Urinary bladder (tissue), 4 donors: ENCODE results near the gene LHPP. TPM values are rescaled to one million over a fixed set of nuclear protein-coding genes. Genes with fewer than 3 reads are reported as not detected.
A peak's percentile ranks its signal among the peaks of the same experiment; 100 is the strongest.

Source experiments
- DNase-seq: peaks from one replicate; pipeline ENCODE4 v3.0.0-alpha.2; 2015; ENCODE audit errors: extremely low spot score
- H3K27ac ChIP-seq: one replicate; pipeline ENCODE4 v1.5.1; 2013; ENCODE audit warnings: low read depth, mild to moderate bottlenecking, moderate library complexity
- H3K36me3 ChIP-seq: one replicate; pipeline ENCODE4 v1.6.1; 2013; ENCODE audit warnings: mild to moderate bottlenecking, moderate library complexity; ENCODE audit not compliant: insufficient read depth
- H3K4me1 ChIP-seq: one replicate; pipeline ENCODE4 v1.6.1; 2013; ENCODE audit warnings: mild to moderate bottlenecking, moderate library complexity; ENCODE audit not compliant: insufficient read depth
- H3K4me3 ChIP-seq: one replicate; pipeline ENCODE4 v1.5.1; 2013; ENCODE audit warnings: low read depth, low read length
- WGBS: extraction: QIAGEN DNeasy Blood & Tissue Kit; methylation state at CpG from one replicate; pipeline ENCODE4 v1.1.7; 2013; 5-methylcytosine and 5-hydroxymethylcytosine counted together
- polyA plus RNA-seq: library from polyadenylated mRNA; stranded (reverse); fragments of 200-250 nt; gene quantifications from one replicate; pipeline ENCODE4 v1.2.3, GENCODE V29; 2013
- total RNA-seq: library from RNA; depleted of rRNA; stranded (reverse); fragments of >200 nt; gene quantifications from one replicate; pipeline ENCODE4 v1.2.3, GENCODE V29; 2014
- donor health status: healthy with polysubstance abuse.
- donor health status: healthy.

Gene LHPP
- total and polyA plus RNA-seq, 2 donors, result 6.6 to 15.8 TPM

DNA sequence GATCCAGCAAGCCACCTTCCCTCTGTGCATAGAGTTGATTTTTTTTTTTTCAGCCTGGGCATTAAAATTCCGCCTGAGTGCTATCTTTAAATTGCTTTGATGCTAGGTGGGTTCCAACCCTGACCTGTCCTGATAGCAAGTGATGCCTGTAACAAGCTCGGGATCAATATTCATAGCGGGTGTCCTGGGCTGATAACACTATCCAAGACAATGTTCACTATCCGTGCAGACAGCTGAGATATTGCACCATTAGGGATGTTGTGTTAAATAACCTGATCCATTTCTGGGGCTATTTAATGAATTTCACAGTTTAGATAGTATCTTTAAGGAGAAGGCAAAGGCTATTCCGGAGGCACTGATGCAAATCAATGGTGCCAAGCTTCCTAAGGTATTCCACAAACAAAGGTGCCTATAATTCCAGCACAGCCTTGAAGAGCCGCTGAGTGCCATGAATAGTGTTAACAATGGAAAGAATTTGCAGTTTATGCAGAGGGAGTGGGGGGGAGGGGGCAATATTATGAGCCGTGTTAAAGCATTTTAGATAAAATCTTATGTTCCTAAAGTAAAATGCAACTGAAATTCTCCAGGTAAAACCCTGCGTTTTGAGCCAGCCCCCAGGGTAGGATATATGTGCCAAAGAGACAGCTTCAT lies 7.5 kb upstream of the LHPP start:
- peaks cover 4% of the 10 kb centered on the region for H3K4me1 ChIP-seq
- no peak overlapping the region for H3K27ac ChIP-seq
- no peaks in the 10 kb centered on the region for H3K36me3 ChIP-seq
- WGBS, result 14% methylated on average over 8 of the region's 8 CpGs
- no peak overlapping the region for H3K4me3 ChIP-seq
- no peak for DNase-seq

DNA sequence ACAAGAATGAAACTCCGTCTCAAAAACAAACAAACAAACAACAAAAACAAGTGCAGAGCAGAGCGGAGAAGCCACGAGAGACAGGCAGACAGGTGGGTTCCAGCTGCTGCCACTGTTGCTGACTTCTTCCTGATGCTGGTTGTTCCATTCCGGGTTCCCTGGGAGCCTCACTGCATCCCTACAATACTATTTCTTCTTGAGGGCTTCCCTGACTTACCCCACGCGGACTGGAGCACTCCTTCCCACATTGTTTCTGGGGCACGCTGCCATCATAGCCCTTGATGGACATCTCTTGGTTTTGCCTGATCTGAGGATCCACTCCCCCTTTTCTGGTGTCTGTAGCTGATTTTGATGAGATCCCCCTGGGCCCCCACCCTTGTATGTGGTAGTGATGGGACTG lies 6.2 kb upstream of the LHPP start:
- Histone ChIP-seq H3K4me3 (no peak overlapping the region), H3K36me3 (no peaks in the 10 kb centered on the region), H3K27ac (no peak overlapping the region), H3K4me1 (no peaks in the 10 kb centered on the region)
- DNase-seq, result no peak
- 69% methylated on average over 7 of the region's 7 CpGs for WGBS

- Histone ChIP-seq H3K4me3 (no peak overlapping the region), H3K4me1 (no peaks in the 10 kb centered on the region), H3K27ac (no peak overlapping the region), H3K36me3 (no peaks in the 10 kb centered on the region)
- DNase-seq, result no peak
- WGBS, result 61% methylated on average over 4 of the region's 4 CpGs
Measured at GRCh38 chr10:124458473-124458872, 3.1 kb upstream of the LHPP start.

- Histone ChIP-seq H3K27ac (no peak overlapping the region), H3K4me1 (no peaks in the 10 kb centered on the region), H3K36me3 (no peaks in the 10 kb centered on the region), H3K4me3 (no peak overlapping the region)
- whole genome bisulfite sequencing, result 49% methylated on average over 2 of the region's 2 CpGs
- DNase-seq, result no peak
Measured at GRCh38 chr10:124458889-124459288, 2.7 kb upstream of the LHPP start.

- 59% methylated on average over 1 of the region's 1 CpG for WGBS
- Histone ChIP-seq H3K27ac (no peak overlapping the region), H3K4me1 (no peaks in the 10 kb centered on the region), H3K36me3 (no peaks in the 10 kb centered on the region), H3K4me3 (no peak overlapping the region)
- no peak for DNase-seq
Measured at GRCh38 chr10:124459395-124459794, 2.2 kb upstream of the LHPP start.

DNA sequence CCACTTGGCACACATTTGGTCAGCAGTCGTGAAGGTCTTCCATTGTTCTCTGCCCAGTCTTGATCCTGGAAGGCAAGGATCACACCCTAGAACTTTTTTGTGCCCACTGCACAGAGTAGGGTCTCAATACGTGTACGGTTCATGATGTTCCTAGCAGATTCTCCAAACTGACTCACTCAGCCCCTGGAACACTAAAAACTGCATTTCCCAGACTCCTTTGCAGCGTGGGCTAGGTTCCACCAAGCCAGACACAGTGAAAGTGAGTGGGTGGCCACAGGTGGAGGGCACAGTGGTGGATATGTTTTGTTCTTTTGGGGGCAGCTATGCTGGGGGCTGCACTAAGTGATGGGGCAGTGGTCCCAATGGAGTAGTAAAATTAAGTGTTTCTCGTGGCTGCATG lies 1.5 kb upstream of the LHPP start:
- Histone ChIP-seq H3K36me3 (no peaks in the 10 kb centered on the region), H3K4me3 (no peak overlapping the region), H3K4me1 (no peaks in the 10 kb centered on the region), H3K27ac (no peak overlapping the region)
- 62% methylated on average over 5 of the region's 5 CpGs for WGBS
- DNase-seq, result no peak

DNA sequence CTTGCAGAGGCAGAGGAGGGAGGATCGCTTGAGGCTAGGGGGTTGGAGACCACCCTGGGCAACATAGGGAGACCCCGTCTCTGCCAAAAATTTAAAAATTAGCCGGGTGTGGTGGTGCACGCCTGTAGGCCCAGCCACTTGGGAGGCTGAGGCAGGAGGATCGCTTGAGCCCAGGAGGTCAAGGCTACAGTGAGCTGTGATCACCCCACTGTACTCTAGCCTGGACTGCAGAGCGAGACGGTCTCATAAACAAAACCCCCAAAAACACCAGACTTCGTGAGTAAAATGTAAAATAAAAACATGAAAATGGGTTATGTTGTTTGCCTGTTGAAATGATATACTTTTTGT lies 699 bp downstream of the LHPP start:
- 80% methylated on average over 8 of the region's 8 CpGs for WGBS
- no peak overlapping the region for H3K27ac ChIP-seq
- H3K36me3 ChIP-seq, result no peaks in the 10 kb centered on the region
- H3K4me1 ChIP-seq, result no peaks in the 10 kb centered on the region
- DNase-seq, result no peak
- peak overlapping the region; percentile 89 for H3K4me3 ChIP-seq

GRCh38 chr10:124464028-124464965 lies 2.7 kb downstream of the LHPP start:
- Histone ChIP-seq H3K27ac (no peak overlapping the region), H3K36me3 (no peaks in the 10 kb centered on the region), H3K4me1 (no peaks in the 10 kb centered on the region), H3K4me3 (no peak overlapping the region)
- WGBS, result 82% methylated on average over 9 of the region's 9 CpGs
- DNase-seq, result no peak

GRCh38 chr10:124465003-124465776 lies 3.6 kb downstream of the LHPP start:
- no peak overlapping the region for H3K27ac ChIP-seq
- no peaks in the 10 kb centered on the region for H3K36me3 ChIP-seq
- H3K4me3 ChIP-seq, result no peak overlapping the region
- DNase-seq, result no peak
- 77% methylated on average over 17 of the region's 17 CpGs for WGBS
- H3K4me1 ChIP-seq, result no peaks in the 10 kb centered on the region

DNA sequence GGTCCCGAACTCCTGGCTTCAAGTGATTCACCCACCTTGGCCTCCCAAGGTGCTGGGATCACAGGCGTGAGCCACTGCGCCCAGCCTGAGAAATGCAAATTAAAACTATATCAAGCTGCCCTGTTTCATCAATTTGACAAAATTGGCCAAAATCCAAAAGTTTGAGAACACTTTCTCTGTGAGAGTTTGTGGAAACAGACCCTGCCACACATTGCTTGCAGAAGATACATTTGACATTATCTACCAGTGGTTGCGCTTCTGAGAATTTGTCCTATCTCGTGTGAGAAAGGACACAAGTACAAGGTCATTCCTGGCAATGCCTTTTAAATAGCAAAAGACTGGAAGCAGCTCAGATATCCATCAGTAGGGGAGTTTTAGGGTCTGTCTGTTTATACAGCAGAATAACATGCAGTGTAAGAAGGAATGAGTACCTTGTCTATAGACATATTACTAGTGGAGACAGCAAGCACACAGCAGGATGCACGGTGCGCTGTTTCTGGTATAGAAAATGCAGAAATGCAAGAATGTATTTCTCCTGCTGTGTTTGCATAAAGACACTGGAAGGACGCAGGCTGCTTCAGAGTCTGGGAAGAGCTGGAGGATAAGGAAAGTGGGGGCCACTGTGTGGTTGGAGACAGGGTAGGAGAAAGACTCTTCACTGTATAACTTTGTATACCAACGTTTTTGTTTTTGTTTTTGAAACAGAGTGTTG lies 4.3 kb downstream of the LHPP start:
- 70% methylated on average over 9 of the region's 9 CpGs for WGBS
- Histone ChIP-seq H3K36me3 (no peaks in the 10 kb centered on the region), H3K4me3 (no peak overlapping the region), H3K27ac (no peak overlapping the region), H3K4me1 (no peaks in the 10 kb centered on the region)
- no peak for DNase-seq

DNA sequence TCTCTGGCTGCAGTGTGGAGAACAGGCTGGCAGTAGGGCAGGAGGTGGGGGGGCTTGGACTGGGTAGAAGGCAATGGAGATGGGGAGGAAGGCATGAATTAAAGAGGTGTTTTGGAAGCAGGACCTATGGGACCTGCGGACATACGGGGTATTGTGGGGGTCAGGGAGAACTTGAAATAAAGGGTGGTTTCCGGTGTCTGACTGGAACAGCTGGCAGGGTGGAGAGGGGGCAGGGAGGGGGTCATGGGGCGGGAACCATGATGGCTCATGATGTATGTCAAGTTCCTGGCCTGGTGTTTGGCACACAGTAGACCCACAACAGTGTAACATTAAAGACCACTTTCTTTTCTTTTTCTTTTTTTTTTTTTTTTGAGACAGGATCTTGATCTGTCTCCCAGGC lies 5.5 kb downstream of the LHPP start:
- no peak for DNase-seq
- Histone ChIP-seq H3K4me3 (no peak overlapping the region), H3K4me1 (no peaks in the 10 kb centered on the region), H3K36me3 (no peaks in the 10 kb centered on the region), H3K27ac (no peak overlapping the region)
- WGBS, result 92% methylated on average over 4 of the region's 4 CpGs

DNA sequence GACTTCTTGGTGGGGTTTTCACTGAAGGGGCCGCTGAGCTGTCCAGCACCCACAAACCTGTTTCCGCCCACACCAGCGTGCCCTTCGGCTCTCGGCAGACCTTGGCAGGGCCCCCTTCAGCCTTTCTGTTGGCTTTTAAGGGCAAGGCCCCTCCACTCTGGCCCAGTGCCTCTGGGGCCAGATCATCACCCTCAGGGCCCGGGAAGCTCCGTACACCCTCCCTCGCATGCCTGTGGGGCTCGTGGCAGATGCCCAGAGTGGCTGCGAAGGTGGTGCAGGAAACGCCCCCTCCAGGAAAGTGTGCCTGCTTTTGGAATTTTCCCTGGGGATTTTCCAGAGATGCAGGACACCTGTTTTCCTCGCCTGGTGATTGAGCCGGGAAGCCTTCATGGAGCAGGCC lies 7.0 kb downstream of the LHPP start:
- H3K4me3 ChIP-seq, result no peak overlapping the region
- no peak overlapping the region for H3K27ac ChIP-seq
- H3K4me1 ChIP-seq, result no peaks in the 10 kb centered on the region
- DNase-seq, result no peak
- H3K36me3 ChIP-seq, result no peaks in the 10 kb centered on the region
- WGBS, result 85% methylated on average over 13 of the region's 13 CpGs

DNA sequence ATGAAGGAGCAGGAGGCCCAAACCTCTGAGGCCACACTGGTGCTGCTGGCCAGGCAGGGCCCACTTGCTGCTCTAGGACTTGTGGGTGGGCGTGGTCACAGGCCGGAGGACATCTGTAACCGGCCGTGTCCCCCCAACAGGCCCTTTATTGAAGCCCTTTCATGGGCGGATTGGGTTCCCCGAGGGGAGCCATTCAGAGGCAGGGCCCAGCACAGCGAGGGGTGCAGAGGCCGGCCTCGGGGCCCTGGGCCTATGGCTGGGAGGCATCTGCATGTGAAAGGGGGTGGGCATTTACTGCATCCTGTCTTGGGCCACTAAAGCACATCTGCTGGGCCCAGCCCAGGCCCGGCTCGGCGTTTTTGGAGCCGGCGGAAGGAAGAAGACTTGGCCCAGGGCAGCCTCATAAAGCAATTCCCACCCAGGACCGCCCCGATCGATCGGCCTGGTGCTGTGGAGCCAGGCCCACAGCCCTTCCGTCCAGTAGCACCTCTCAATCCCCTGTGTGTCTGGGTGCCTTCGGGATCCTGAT lies 8.4 kb downstream of the LHPP start:
- WGBS, result 75% methylated on average over 20 of the region's 20 CpGs
- H3K27ac ChIP-seq, result no peak overlapping the region
- no peak for DNase-seq

More for the DNA sequence above, 8.4 kb downstream of the LHPP start:
- H3K4me3 ChIP-seq, result no peak overlapping the region
- no peaks in the 10 kb centered on the region for H3K36me3 ChIP-seq
- H3K4me1 ChIP-seq, result no peaks in the 10 kb centered on the region
